ENCODE measurements around the gene SPAG7. TPM values are rescaled to one million over a fixed set of nuclear protein-coding genes. Genes with fewer than 3 reads are reported as not detected.

SPAG7 gene
- total RNA-seq, 2 experiments from 2014 or later, result 54.4 to 58.9 TPM

DNA sequence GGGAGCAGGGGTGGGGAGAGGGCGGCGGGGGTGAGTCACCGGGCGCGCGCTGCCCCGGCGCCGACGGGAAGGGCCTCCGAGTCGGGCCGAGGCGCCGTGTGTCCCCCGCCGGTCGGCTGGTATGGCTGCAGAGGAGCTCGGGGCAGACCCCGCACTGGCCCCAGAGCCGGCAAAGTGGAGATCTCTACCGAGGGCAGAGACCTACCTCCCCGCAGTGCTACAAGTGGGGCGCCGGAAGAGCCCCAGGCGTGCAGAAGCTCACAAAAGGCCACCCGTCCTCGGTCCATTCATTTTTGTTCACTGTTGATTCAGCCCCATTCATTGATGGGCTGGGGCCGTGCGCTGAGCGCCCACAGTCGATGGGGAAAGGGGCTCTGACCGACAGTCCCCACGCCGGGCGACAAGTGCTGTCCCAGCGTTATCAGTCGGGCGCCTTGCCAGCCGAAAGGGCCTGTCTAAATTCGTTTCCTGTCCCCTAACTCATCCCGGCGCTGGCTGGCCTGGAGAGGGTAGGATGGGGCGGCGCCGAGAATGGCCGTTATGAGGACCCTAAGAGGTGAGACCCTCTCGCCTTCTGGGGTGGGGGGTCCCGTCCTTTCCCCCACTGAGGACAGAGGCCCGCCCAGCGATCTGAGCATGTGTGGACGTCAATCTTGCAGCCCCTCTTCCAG lies 17.4 kb downstream of the SPAG7 start:
- peaks cover 31% of the 10 kb centered on the region for H3K79me2 ChIP-seq (ENCODE audit: insufficient read depth, low read depth, low read length)
- BruUV-seq (replicated peaks), result no TSS peak
- H2AFZ ChIP-seq (ENCODE audit: low read length), result peak overlapping the region; percentile 48; the same call in 1 of the 2 replicates
- TF ChIP-seq, protein P1, sequence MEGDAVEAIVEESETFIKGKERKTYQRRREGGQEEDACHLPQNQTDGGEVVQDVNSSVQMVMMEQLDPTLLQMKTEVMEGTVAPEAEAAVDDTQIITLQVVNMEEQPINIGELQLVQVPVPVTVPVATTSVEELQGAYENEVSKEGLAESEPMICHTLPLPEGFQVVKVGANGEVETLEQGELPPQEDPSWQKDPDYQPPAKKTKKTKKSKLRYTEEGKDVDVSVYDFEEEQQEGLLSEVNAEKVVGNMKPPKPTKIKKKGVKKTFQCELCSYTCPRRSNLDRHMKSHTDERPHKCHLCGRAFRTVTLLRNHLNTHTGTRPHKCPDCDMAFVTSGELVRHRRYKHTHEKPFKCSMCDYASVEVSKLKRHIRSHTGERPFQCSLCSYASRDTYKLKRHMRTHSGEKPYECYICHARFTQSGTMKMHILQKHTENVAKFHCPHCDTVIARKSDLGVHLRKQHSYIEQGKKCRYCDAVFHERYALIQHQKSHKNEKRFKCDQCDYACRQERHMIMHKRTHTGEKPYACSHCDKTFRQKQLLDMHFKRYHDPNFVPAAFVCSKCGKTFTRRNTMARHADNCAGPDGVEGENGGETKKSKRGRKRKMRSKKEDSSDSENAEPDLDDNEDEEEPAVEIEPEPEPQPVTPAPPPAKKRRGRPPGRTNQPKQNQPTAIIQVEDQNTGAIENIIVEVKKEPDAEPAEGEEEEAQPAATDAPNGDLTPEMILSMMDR (conservative IDR thresholded peaks at IDR 0.05; ENCODE audit: low read length), result no peak
- TF ChIP-seq EZH2phosphoT487 (IDR thresholded peaks at IDR 0.05; ENCODE audit: borderline replicate concordance, low read depth, low read length), result no peak
- POLR2A ChIA-PET, result interaction anchor here (3.8 to 5.9 kb wide), 2 partner anchors 10 to 17 kb away, joined by 18 to 51 read pairs; partner anchors contain the start of genes RNF167, SLC25A11 and SPAG7
- H3K27ac ChIP-seq (ENCODE audit: low read depth, low read length, poor library complexity, severe bottlenecking), result peak overlapping the region; percentile 99
- H3K4me1 ChIP-seq (ENCODE audit: insufficient read depth, low read length, poor library complexity, severe bottlenecking), result peaks cover 36% of the 10 kb centered on the region
- intact Hi-C loops (cut with micrococcal nuclease; ENCODE audit: unreplicated experiment), result no loop called here
- H3K9me2 ChIP-seq (ENCODE audit: insufficient read depth, low read length), result no peaks in the 10 kb centered on the region
- H3K4me2 ChIP-seq (ENCODE audit: low read length), result peak overlapping the region; percentile 93
- peak; percentile 51 for DNase-seq (ENCODE audit: low spot score)
- H3K36me3 ChIP-seq (ENCODE audit: insufficient read depth, low read length), result peaks cover 30% of the 10 kb centered on the region
- peaks cover 16% of the 10 kb centered on the region for H4K20me1 ChIP-seq (ENCODE audit: insufficient read depth, low read length)
- CTCF ChIA-PET (ENCODE audit: unreplicated experiment), result no interaction called here
- H3K4me3 ChIP-seq (ENCODE audit: low read depth, low read length, poor library complexity, severe bottlenecking), result peak overlapping the region; percentile 100
- H3K9me3 ChIP-seq (ENCODE audit: low read length), result no peaks in the 10 kb centered on the region

- ChIA-PET POLR2A (interaction anchor here (3.8 to 5.9 kb wide), 2 partner anchors 10 to 18 kb away, joined by 18 to 51 read pairs; partner anchors contain the start of genes RNF167, SLC25A11 and SPAG7), CTCF (ENCODE audit: unreplicated experiment) (no interaction called here)
- peak overlapping the region; percentile 99 for H3K27ac ChIP-seq (ENCODE audit: low read depth, low read length, poor library complexity, severe bottlenecking)
- no peaks in the 10 kb centered on the region for H3K9me2 ChIP-seq (ENCODE audit: insufficient read depth, low read length)
- H3K4me1 ChIP-seq (ENCODE audit: insufficient read depth, low read length, poor library complexity, severe bottlenecking), result peaks cover 44% of the 10 kb centered on the region
- peaks cover 19% of the 10 kb centered on the region for H4K20me1 ChIP-seq (ENCODE audit: insufficient read depth, low read length)
- peak overlapping the region; percentile 93 for H3K4me2 ChIP-seq (ENCODE audit: low read length)
- no peaks in the 10 kb centered on the region for H3K9me3 ChIP-seq (ENCODE audit: low read length)
- peak overlapping the region; percentile 15; the same call in 1 of the 2 replicates for H2AFZ ChIP-seq (ENCODE audit: low read length)
- DNase-seq (ENCODE audit: low spot score), result peak; percentile 93
- peaks cover 37% of the 10 kb centered on the region for H3K36me3 ChIP-seq (ENCODE audit: insufficient read depth, low read length)
- peaks cover 35% of the 10 kb centered on the region for H3K79me2 ChIP-seq (ENCODE audit: insufficient read depth, low read depth, low read length)
- TF ChIP-seq, protein P1 (conservative IDR thresholded peaks at IDR 0.05; ENCODE audit: low read length), result no peak
- TF ChIP-seq EZH2phosphoT487 (IDR thresholded peaks at IDR 0.05; ENCODE audit: borderline replicate concordance, low read depth, low read length), result no peak
- intact Hi-C loops (cut with micrococcal nuclease; ENCODE audit: unreplicated experiment), result loop anchor here (1.0 to 10.0 kb wide), 2 partner anchors 18 to 245 kb away; partner anchors contain the start of genes SPAG7 and ZNF594
- BruUV-seq (replicated peaks), result no TSS peak
- peak overlapping the region; percentile 100 for H3K4me3 ChIP-seq (ENCODE audit: low read depth, low read length, poor library complexity, severe bottlenecking)
Observed at GRCh38 chr17:4949321-4950074, 18.1 kb downstream of the SPAG7 start.
